Spleen (tissue), 11 donors: ENCODE results near the gene UCHL5. TPM values are rescaled to one million over a fixed set of nuclear protein-coding genes. Genes with fewer than 3 reads are reported as not detected.

ENCODE experiments used
- DNase-seq: peaks from one replicate; pipeline ENCODE4 v3.0.0-alpha.2; 2020
- H3K27ac ChIP-seq, 8 donors: fragments of 200-600 bp; sonication (generic) in 7 of 8; 1 replicate in 4 of 8; 2 replicates in 4 of 8; pipeline versions ENCODE4 v1.5.0 to v1.8.0; 2016 to 2021; ENCODE audit warnings: inconsistent platforms in 4 of 8, mild to moderate bottlenecking in 4 of 8, moderate library complexity in 1 of 8
- H3K27me3 ChIP-seq, 7 donors: fragments of 200-600 bp; sonication (generic) in 6 of 7; replicated peaks in 1 of 7; 1 replicate in 4 of 7; 2 replicates in 3 of 7; pipeline versions ENCODE4 v1.5.0 to v1.8.0; 2016 to 2021; ENCODE audit warnings: inconsistent platforms in 3 of 7, mild to moderate bottlenecking in 1 of 7
- H3K36me3 ChIP-seq, 6 donors: fragments of 200-600 bp; sonication (generic) in 5 of 6; 1 replicate in 4 of 6; 2 replicates in 2 of 6; pipeline versions ENCODE4 v1.5.0 to v1.8.0; 2016 to 2021; ENCODE audit warnings: inconsistent platforms in 2 of 6
- H3K4me1 ChIP-seq, 6 donors: fragments of 200-600 bp; sonication (generic) in 5 of 6; 1 replicate in 3 of 6; 2 replicates in 3 of 6; pipeline versions ENCODE4 v1.5.0 to v1.8.0; 2016 to 2021; ENCODE audit warnings: inconsistent platforms in 3 of 6
- H3K4me3 ChIP-seq, 8 donors: fragments of 200-600 bp; sonication (generic) in 7 of 8; 1 replicate in 4 of 8; 2 replicates in 4 of 8; pipeline versions ENCODE4 v1.5.0 to v1.8.0; 2016 to 2021; ENCODE audit warnings: inconsistent platforms in 4 of 8, mild to moderate bottlenecking in 4 of 8, moderate library complexity in 2 of 8
- H3K9me3 ChIP-seq, 8 donors: fragments of 200-600 bp; sonication (generic) in 7 of 8; 1 replicate in 4 of 8; 2 replicates in 4 of 8; pipeline versions ENCODE4 v1.5.0 to v1.8.0; 2016 to 2021; ENCODE audit warnings: inconsistent platforms in 4 of 8
- CTCF ChIP-seq, 11 experiments: fragments of 200-600 bp in 7 of 11; fragments of 450-650 bp in 4 of 11; sonication (generic) in 4 of 11; IDR thresholded peaks in 8 of 11; conservative IDR thresholded peaks in 3 of 11; 1 replicate in 7 of 11; 2 replicates in 4 of 11; pipeline versions ENCODE4 v1.4.0 to v1.8.0; 2016 to 2021; ENCODE audit warnings: antibody characterized with exemption in 11 of 11, inconsistent platforms in 4 of 11, mild to moderate bottlenecking in 1 of 11
- POLR2A ChIP-seq, 3 donors: fragments of 450-650 bp; IDR thresholded peaks; one replicate each; pipeline ENCODE4 v1.5.1; 2017; ENCODE audit warnings: antibody characterized with exemption in 3 of 3, mild to moderate bottlenecking in 1 of 3
- POLR2AphosphoS5 ChIP-seq, 3 donors: sonication (generic); formaldehyde crosslinking; IDR thresholded peaks; one replicate each; pipeline ENCODE4 v1.5.1; 2017; ENCODE audit warnings: antibody characterized with exemption in 3 of 3
- WGBS, 5 donors: extraction: QIAGEN DNeasy Blood & Tissue Kit in 3 of 5; methylation state at CpG; one replicate each; pipeline versions ENCODE4 v1.1.5 to v1.1.7; 2013 to 2018; 5-methylcytosine and 5-hydroxymethylcytosine counted together
- intact Hi-C: fragments of 100-400 bp; cut with DNase I; formaldehyde crosslinking; loops from one replicate; pipeline ENCODE4 v1.15.0; 2023; ENCODE audit warnings: low total_unique reads
- polyA plus RNA-seq, 3 donors: library from polyadenylated mRNA; stranded (reverse); fragments of 200-250 nt; gene quantifications; one replicate each; pipeline ENCODE4 v1.2.1, GENCODE V29; 2013
- total RNA-seq, 7 donors: library from RNA; depleted of rRNA in 3 of 7; stranded (reverse); fragments of >200 nt in 3 of 7; fragmentation: NEBNext Ultra II Directional in 4 of 7; extraction: Animal tissue kit (Norgen Biotek cat#: 25700) in 4 of 7; gene quantifications; one replicate each; pipeline versions ENCODE4 v1.1.0 to v1.2.1, GENCODE V29; 2016 to 2021
- donor health status: healthy with polysubstance abuse.
- donor health status: DM: no; HTN: no; CAD: no; lungs with moderate emphysema.
- donor health status: DM: no; HTN: no; CAD: no.
- donor health status: Bipolar disorder and iron deficiency.
- donor health status: healthy.
- donor health status: DM: no; HTN: no; CAD: no.
- donor health status: DM: yes; HTN: yes; CAD: no.

Gene UCHL5
- total and polyA plus RNA-seq, 10 donors, result 9.9 to 41.7 (median 32.8) TPM

GRCh38 chr1:193060938-193061337 is 1.8 kb upstream of the UCHL5 start:
- H3K27ac ChIP-seq, result peak overlapping the region in 7 of 8 donors; percentile 92 to 99 (median 97)
- H3K36me3 ChIP-seq, result no peaks in the 10 kb centered on the region
- TF ChIP-seq POLR2A (IDR thresholded peaks at IDR 0.05) (no peak), POLR2AphosphoS5 (IDR thresholded peaks at IDR 0.05) (no peak), CTCF (IDR thresholded peaks at IDR 0.05 in 8 of 11, conservative IDR thresholded peaks at IDR 0.05 in 3 of 11) (no peak)
- intact Hi-C loops, result loop anchor here (10.0 kb wide), 1 partner anchor 64 kb away; the partner anchor contains the start of gene CDC73
- H3K27me3 ChIP-seq, result no peaks in the 10 kb centered on the region
- peaks cover 31 to 86% (median 55%) of the 10 kb centered on the region in 6 donors for H3K4me1 ChIP-seq
- WGBS, 5 donors, result 17 to 32% (median 26%) methylated on average over 2 of the region's 2 CpGs
- H3K4me3 ChIP-seq, result peak overlapping the region in 4 of 8 donors; percentile 69 to 79 (median 73)
- H3K9me3 ChIP-seq, result no peaks in the 10 kb centered on the region
- DNase-seq, result no peak

- Histone ChIP-seq H3K27me3 (no peaks in the 10 kb centered on the region), H3K27ac (peak overlapping the region; percentile 92 to 99 (median 97)), H3K36me3 (no peaks in the 10 kb centered on the region), H3K4me1 (peaks cover 31 to 81% (median 55%) of the 10 kb centered on the region in 6 donors), H3K9me3 (no peaks in the 10 kb centered on the region), H3K4me3 (peak overlapping the region; percentile 66 to 79 (median 73))
- intact Hi-C loops, result loop anchor here (10.0 kb wide), 1 partner anchor 64 kb away; the partner anchor contains the start of gene CDC73
- WGBS, 5 donors, result 20 to 25% (median 22%) methylated on average over 4 of the region's 4 CpGs
- no peak for DNase-seq
- TF ChIP-seq CTCF (IDR thresholded peaks at IDR 0.05 in 8 of 11, conservative IDR thresholded peaks at IDR 0.05 in 3 of 11) (no peak), POLR2AphosphoS5 (IDR thresholded peaks at IDR 0.05) (no peak), POLR2A (IDR thresholded peaks at IDR 0.05) (no peak)
These were observed 1.2 kb upstream of the UCHL5 start for GRCh38 chr1:193060406-193060805.

- WGBS, 5 donors, result 0 to 1% (median 1%) methylated on average over 9 of the region's 9 CpGs
- peak overlapping the region; percentile 66 to 79 (median 73) for H3K4me3 ChIP-seq
- no peak for TF ChIP-seq POLR2AphosphoS5 (IDR thresholded peaks at IDR 0.05)
- TF ChIP-seq POLR2A (IDR thresholded peaks at IDR 0.05), result no peak
- no peak for TF ChIP-seq CTCF (IDR thresholded peaks at IDR 0.05 in 8 of 11, conservative IDR thresholded peaks at IDR 0.05 in 3 of 11)
- H3K9me3 ChIP-seq, result no peaks in the 10 kb centered on the region
- intact Hi-C loops, result loop anchor here (10.0 kb wide), 1 partner anchor 65 kb away; the partner anchor contains the start of gene CDC73
- DNase-seq, result no peak
- H3K36me3 ChIP-seq, result no peaks in the 10 kb centered on the region
- H3K27ac ChIP-seq, result peak overlapping the region; percentile 92 to 99 (median 97)
- H3K27me3 ChIP-seq, result no peaks in the 10 kb centered on the region
- peaks cover 31 to 80% (median 55%) of the 10 kb centered on the region in 6 donors for H3K4me1 ChIP-seq
These were observed 899 bp upstream of the UCHL5 start for GRCh38 chr1:193060115-193060403.

- TF ChIP-seq CTCF (IDR thresholded peaks at IDR 0.05 in 8 of 11, conservative IDR thresholded peaks at IDR 0.05 in 3 of 11) (no peak), POLR2AphosphoS5 (IDR thresholded peaks at IDR 0.05) (peak in 1 of 3 donors; percentile 70)
- DNase-seq, result peak; percentile 87
These were observed 455 bp downstream of the UCHL5 start for GRCh38 chr1:193058529-193059281.

More at GRCh38 chr1:193058529-193059281, 455 bp downstream of the UCHL5 start:
- Histone ChIP-seq H3K4me3 (peak overlapping the region; percentile 66 to 79 (median 73)), H3K36me3 (peaks cover 0 to 6% (median 0%) of the 10 kb centered on the region in 6 donors), H3K9me3 (no peaks in the 10 kb centered on the region), H3K4me1 (peaks cover 31 to 76% (median 48%) of the 10 kb centered on the region in 6 donors), H3K27me3 (no peaks in the 10 kb centered on the region), H3K27ac (peak overlapping the region; percentile 92 to 99 (median 97))
- intact Hi-C loops, result no loop called here
- WGBS, 5 donors, result 0 to 1% (median 1%) methylated on average over 30 to 37 of the region's 37 CpGs
